Neural crest cell (in vitro differentiated cells): ENCODE results near the gene PTPN13. TPM values are rescaled to one million over a fixed set of nuclear protein-coding genes. Genes with fewer than 3 reads are reported as not detected.
A peak's percentile ranks its signal among the peaks of the same experiment; 100 is the strongest.

ENCODE experiments used
- DNase-seq: peaks from one replicate; pipeline ENCODE4 v3.0.0; 2021; ENCODE audit warnings: low read depth, mixed read lengths, low spot score
- H3K27ac Mint-ChIP-seq: one replicate; pipeline ENCODE4 v1.8.0; 2021; ENCODE audit warnings: mild to moderate bottlenecking, mixed read lengths; ENCODE audit not compliant: unreplicated experiment
- H3K27me3 Mint-ChIP-seq: 2 replicates; pipeline ENCODE4 v1.8.0; 2021; ENCODE audit warnings: low read depth, mild to moderate bottlenecking, mixed read lengths
- H3K36me3 Mint-ChIP-seq: 2 replicates; pipeline ENCODE4 v1.8.0; 2021; ENCODE audit warnings: low read depth, mild to moderate bottlenecking, mixed read lengths
- H3K4me1 Mint-ChIP-seq: 2 replicates; pipeline ENCODE4 v1.8.0; 2021; ENCODE audit warnings: mixed read lengths
- H3K4me3 Mint-ChIP-seq: one replicate; pipeline ENCODE4 v1.8.0; 2021; ENCODE audit warnings: mild to moderate bottlenecking, mixed read lengths
- H3K9me3 Mint-ChIP-seq: 2 replicates; pipeline ENCODE4 v1.8.0; 2021; ENCODE audit warnings: mixed read lengths
- long read RNA-seq: library from polyadenylated mRNA; unstranded; transcript quantifications from one replicate; pipeline ENCODE4 v2.0.0, GENCODE V29; 2020
- total RNA-seq: library from RNA; stranded (reverse); gene quantifications from 2 replicates; pipeline ENCODE4 v1.2.1, GENCODE V29; 2021
- TF ChIP-seq, protein P1 (sequence below): fragments of 200-600 bp; sonication (generic); conservative IDR thresholded peaks from 2 replicates; pipeline ENCODE4 v1.5.0; 2021; ENCODE audit warnings: antibody characterized with exemption, mild to moderate bottlenecking

PTPN13 gene
- total RNA-seq = 65.6 and 70.5 TPM in 2 replicates
- long read RNA-seq, partial matches to known transcripts = 51 of 64 reads
- long read RNA-seq, other reads (novel, unspliced or antisense) = 13 of 64 reads

- Mint-ChIP-seq H3K4me3 (peak within 1 kb of the TSS; percentile 98), H3K9me3 (no peaks in the 10 kb centered on the region), H3K27ac (peak within 1 kb of the TSS; percentile 100), H3K27me3 (no peaks in the 10 kb centered on the region), H3K36me3 (no peaks in the 10 kb centered on the region), H3K4me1 (peaks cover 53% of the 10 kb centered on the region)
- TF ChIP-seq, protein P1, sequence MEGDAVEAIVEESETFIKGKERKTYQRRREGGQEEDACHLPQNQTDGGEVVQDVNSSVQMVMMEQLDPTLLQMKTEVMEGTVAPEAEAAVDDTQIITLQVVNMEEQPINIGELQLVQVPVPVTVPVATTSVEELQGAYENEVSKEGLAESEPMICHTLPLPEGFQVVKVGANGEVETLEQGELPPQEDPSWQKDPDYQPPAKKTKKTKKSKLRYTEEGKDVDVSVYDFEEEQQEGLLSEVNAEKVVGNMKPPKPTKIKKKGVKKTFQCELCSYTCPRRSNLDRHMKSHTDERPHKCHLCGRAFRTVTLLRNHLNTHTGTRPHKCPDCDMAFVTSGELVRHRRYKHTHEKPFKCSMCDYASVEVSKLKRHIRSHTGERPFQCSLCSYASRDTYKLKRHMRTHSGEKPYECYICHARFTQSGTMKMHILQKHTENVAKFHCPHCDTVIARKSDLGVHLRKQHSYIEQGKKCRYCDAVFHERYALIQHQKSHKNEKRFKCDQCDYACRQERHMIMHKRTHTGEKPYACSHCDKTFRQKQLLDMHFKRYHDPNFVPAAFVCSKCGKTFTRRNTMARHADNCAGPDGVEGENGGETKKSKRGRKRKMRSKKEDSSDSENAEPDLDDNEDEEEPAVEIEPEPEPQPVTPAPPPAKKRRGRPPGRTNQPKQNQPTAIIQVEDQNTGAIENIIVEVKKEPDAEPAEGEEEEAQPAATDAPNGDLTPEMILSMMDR = no peak
- peak; percentile 99 for DNase-seq
Measured at GRCh38 chr4:86593688-86594558, at the start of gene PTPN13. Gene PTPN13, plus strand, starts transcription at chr4:86594315. Its CDS starts 40,942 bp downstream, at chr4:86635257.

DNA sequence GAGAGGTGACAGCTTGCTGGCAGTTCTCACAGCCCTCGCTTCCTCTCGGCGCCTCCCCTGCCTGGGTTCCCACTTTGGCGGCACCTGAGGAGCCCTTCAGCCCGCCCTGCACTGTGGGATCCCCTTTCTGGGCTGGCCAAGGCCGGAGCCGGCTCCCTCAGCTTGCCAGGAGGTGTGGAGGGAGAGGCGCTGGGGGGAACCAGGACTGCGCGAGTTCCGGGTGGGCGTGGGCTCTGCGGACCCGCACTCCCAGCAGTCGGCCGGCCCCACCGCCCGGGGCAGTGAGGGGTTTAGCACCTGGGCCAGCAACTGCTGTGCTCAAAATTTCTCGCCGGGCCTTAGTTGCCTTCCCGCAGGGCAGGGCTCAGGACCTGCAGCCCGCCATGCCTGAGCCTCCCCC is 47.0 kb upstream of the PTPN13 start:
- TF ChIP-seq, protein P1 = no peak
- Mint-ChIP-seq H3K4me3 (no peak overlapping the region), H3K27me3 (no peaks in the 10 kb centered on the region), H3K27ac (no peak overlapping the region), H3K36me3 (peaks cover 7% of the 10 kb centered on the region), H3K4me1 (peaks cover 30% of the 10 kb centered on the region), H3K9me3 (peaks cover 9% of the 10 kb centered on the region)
- no peak for DNase-seq

DNA sequence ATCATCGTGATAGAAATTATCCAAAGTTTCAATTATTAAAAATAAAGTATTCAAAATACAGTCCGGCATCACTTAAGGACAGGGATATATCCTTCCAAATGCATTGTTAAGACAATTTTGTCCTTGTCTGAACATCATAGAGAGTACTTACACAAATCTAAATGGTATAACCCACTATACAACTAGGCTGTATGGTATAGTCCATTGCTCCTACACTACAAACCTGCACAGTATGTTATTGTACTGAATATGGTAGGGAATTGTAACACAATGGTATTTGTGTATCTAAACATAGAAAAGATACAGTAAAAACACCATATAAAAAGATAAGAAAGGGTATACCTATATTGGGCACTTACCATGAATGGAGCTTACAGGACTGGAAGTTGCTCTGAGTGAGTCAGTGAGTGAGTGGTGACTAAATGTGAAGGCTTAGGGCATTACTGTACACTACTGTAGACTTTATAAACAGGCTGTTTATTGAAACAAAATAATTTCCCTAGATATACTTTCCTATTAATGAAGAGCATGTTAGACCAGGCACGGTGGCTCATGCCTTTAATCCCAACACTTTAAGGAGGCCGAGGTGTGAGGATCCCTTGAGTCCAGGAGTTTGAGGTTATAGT is 44.8 kb upstream of the PTPN13 start:
- peaks cover 14% of the 10 kb centered on the region for H3K4me1 Mint-ChIP-seq
- no peak overlapping the region for H3K27ac Mint-ChIP-seq
- no peak for DNase-seq
- H3K27me3 Mint-ChIP-seq = no peaks in the 10 kb centered on the region
- peaks cover 9% of the 10 kb centered on the region for H3K9me3 Mint-ChIP-seq
- H3K36me3 Mint-ChIP-seq = peaks cover 7% of the 10 kb centered on the region
- no peak overlapping the region for H3K4me3 Mint-ChIP-seq
- TF ChIP-seq, protein P1 = no peak

DNA sequence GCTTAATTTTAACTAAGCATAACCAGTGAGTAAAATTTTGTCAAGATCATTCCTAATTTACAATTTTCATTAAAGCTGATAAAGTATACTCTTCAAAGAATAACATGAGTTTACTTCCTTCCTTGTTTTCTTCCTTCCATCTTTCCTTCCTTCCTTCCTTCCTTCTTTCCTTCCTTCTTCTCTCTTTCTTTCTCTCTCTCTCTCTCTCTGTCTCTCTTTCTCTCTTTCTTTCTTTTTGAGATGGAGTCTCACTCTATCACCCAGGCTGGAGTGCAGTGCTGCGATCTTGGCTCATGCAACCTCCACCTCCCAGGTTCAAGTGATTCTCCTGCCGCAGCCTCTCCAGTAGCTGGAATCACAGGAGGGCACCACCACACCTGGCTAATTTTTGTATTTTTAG is 42.7 kb upstream of the PTPN13 start:
- Mint-ChIP-seq H3K4me3 (no peak overlapping the region), H3K36me3 (peaks cover 4% of the 10 kb centered on the region), H3K4me1 (no peaks in the 10 kb centered on the region), H3K27ac (no peak overlapping the region), H3K27me3 (no peaks in the 10 kb centered on the region), H3K9me3 (peaks cover 5% of the 10 kb centered on the region)
- TF ChIP-seq, protein P1 = no peak
- DNase-seq = no peak

GRCh38 chr4:86554646-86555045 is 39.5 kb upstream of the PTPN13 start:
- Mint-ChIP-seq H3K36me3 (no peaks in the 10 kb centered on the region), H3K27ac (no peak overlapping the region), H3K27me3 (no peaks in the 10 kb centered on the region), H3K4me3 (no peak overlapping the region), H3K9me3 (no peaks in the 10 kb centered on the region), H3K4me1 (peaks cover 7% of the 10 kb centered on the region)
- TF ChIP-seq, protein P1 = no peak
- DNase-seq = no peak
